ENCODE measurements around the gene ATP13A5. TPM values are rescaled to one million over a fixed set of nuclear protein-coding genes. Genes with fewer than 3 reads are reported as not detected.

ATP13A5 gene
- total RNA-seq, 1 donor from 2014 or later = not detected

DNA sequence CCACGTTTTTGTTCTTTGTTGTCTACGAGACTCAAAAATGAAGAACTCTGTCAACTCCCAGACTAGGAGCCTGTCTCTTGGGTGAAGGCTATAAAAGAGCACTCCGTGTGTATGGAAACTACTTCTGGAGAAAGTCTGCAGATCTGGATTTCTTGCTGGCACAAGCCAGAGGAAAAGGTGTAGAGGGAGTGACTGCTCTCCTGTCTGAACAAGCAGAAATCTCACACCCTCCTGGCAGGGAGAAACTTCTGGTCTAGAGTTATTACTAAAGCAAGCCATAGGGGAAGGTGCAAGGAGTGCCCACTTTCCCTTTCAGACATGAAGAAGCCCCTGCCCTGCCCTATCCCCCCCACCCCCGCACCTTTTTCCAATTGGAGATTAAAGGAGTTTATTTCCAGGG lies 128.1 kb downstream of the ATP13A5 start:
- H3K4me1 Mint-ChIP-seq (ENCODE audit: low read depth, unreplicated experiment) = peaks cover 20% of the 10 kb centered on the region
- H3K9me3 Mint-ChIP-seq (ENCODE audit: unreplicated experiment) = peaks cover 2% of the 10 kb centered on the region
- no peaks in the 10 kb centered on the region for H3K27me3 Mint-ChIP-seq (ENCODE audit: unreplicated experiment)
- H3K4me3 Mint-ChIP-seq (ENCODE audit: unreplicated experiment) = no peak overlapping the region
- peaks cover 36% of the 10 kb centered on the region for H3K36me3 Mint-ChIP-seq (ENCODE audit: unreplicated experiment)
- no peak overlapping the region for H3K27ac Mint-ChIP-seq (ENCODE audit: unreplicated experiment)
- no peak for DNase-seq
- TF ChIP-seq CTCF (IDR thresholded peaks at IDR 0.05; ENCODE audit: partially characterized antibody, unreplicated experiment) = no peak

GRCh38 chr3:193248848-193249468 lies 129.6 kb downstream of the ATP13A5 start:
- no peak for TF ChIP-seq CTCF (IDR thresholded peaks at IDR 0.05; ENCODE audit: partially characterized antibody, unreplicated experiment)
- Mint-ChIP-seq H3K4me1 (ENCODE audit: low read depth, unreplicated experiment) (peaks cover 10% of the 10 kb centered on the region), H3K27me3 (ENCODE audit: unreplicated experiment) (no peaks in the 10 kb centered on the region), H3K36me3 (ENCODE audit: unreplicated experiment) (peaks cover 36% of the 10 kb centered on the region), H3K27ac (ENCODE audit: unreplicated experiment) (no peak overlapping the region), H3K4me3 (ENCODE audit: unreplicated experiment) (no peak overlapping the region), H3K9me3 (ENCODE audit: unreplicated experiment) (peaks cover 2% of the 10 kb centered on the region)
- no peak for DNase-seq

DNA sequence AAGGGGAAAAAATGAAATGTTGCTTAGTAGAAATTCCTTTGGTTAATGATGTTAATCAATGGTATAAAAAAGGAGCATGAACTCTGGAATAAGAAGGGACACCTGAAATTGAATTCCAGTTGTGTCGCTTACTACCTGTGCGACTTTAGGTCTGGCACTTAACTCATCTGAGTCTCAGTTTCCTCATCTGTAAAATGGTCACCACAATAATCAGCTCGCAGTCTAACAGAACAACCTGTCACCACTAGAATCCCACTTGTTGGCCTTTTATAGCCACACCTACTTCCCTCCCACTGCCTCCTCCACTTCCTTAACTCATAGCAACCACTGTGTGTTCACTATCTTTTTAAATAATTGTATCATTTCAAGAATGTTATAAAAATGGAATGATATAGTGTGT lies 135.0 kb downstream of the ATP13A5 start:
- Mint-ChIP-seq H3K27me3 (ENCODE audit: unreplicated experiment) (peaks cover 9% of the 10 kb centered on the region), H3K4me1 (ENCODE audit: low read depth, unreplicated experiment) (peaks cover 38% of the 10 kb centered on the region), H3K36me3 (ENCODE audit: unreplicated experiment) (peaks cover 12% of the 10 kb centered on the region), H3K9me3 (ENCODE audit: unreplicated experiment) (peaks cover 13% of the 10 kb centered on the region), H3K27ac (ENCODE audit: unreplicated experiment) (no peak overlapping the region), H3K4me3 (ENCODE audit: unreplicated experiment) (peak overlapping the region; percentile 81)
- TF ChIP-seq CTCF (IDR thresholded peaks at IDR 0.05; ENCODE audit: partially characterized antibody, unreplicated experiment) = no peak
- DNase-seq = no peak

DNA sequence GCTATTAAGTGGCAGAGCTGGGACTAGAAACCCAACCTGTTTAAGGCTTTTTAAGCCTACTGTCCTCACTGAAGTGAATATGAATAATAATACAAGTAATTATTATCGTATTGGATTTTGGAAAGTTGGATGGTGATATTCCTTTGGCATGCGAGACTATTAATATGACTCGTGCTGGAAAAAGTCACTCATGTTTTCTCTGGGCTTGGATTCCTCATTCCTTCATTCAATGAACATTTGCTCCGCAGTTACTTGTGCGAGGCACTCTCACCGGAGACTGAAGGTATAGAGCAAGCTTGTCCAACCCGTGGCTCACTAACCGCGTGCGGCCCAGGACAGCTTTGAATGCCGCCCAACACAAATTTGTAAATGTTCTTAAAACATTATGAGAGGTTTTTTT lies 136.8 kb downstream of the ATP13A5 start:
- TF ChIP-seq CTCF (IDR thresholded peaks at IDR 0.05; ENCODE audit: partially characterized antibody, unreplicated experiment) = no peak
- Mint-ChIP-seq H3K27ac (ENCODE audit: unreplicated experiment) (peak overlapping the region; percentile 90), H3K4me1 (ENCODE audit: low read depth, unreplicated experiment) (peaks cover 47% of the 10 kb centered on the region), H3K27me3 (ENCODE audit: unreplicated experiment) (peaks cover 9% of the 10 kb centered on the region), H3K9me3 (ENCODE audit: unreplicated experiment) (peaks cover 11% of the 10 kb centered on the region), H3K36me3 (ENCODE audit: unreplicated experiment) (no peaks in the 10 kb centered on the region), H3K4me3 (ENCODE audit: unreplicated experiment) (peak overlapping the region; percentile 81)
- DNase-seq = no peak

DNA sequence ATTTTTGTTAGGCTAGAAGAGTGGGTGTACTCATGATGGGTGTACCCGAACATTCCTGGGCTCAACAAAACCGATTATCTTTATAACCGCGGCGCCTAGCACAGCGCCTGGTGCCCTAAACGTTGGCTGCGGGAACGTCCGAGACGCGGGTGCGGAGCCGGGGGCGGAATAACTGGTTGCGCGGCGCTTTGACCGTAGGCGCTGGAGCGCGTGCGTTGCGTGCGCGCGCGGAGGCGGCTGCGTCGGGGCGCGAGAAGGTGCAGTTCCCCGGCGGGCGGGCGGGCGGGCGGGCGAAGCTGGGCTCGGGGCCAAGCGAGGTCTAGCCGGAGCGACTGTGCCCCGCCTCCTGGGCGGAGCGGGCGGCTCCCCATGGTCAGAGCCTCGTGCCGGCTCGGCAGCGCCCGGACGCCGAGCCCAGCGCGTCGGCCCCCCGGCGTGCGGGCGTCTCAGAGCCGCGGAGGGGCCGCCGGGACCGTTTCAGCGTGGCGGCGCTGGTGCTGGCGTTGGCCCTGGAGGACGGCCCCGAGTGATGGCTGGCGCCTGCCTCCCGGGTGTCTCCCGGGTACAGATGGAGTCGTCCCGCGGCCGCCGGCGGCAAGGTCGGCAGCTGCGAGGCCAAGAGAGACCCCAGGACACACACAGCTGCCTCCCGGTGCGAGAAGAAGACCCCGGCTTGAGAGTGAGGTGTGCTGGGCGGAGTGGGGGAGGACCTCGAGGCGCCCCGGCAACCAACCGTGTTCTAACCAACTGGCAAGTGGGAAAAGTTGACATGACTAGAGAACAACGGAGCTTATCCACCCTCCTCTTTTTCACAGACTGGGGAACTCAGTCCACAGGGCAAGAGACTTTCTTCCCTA lies 137.5 kb downstream of the ATP13A5 start, which contains the start of gene PLAAT1:
PLAAT1 (plus strand) TSS at position 373 of the 857 bp plus-strand sequence. CDS start 14,429 bp downstream, outside the sequence.
- no peak for TF ChIP-seq CTCF (IDR thresholded peaks at IDR 0.05; ENCODE audit: partially characterized antibody, unreplicated experiment)
- Mint-ChIP-seq H3K9me3 (ENCODE audit: unreplicated experiment) (peaks cover 11% of the 10 kb centered on the region), H3K4me1 (ENCODE audit: low read depth, unreplicated experiment) (peaks cover 52% of the 10 kb centered on the region), H3K36me3 (ENCODE audit: unreplicated experiment) (no peaks in the 10 kb centered on the region), H3K27me3 (ENCODE audit: unreplicated experiment) (peaks cover 9% of the 10 kb centered on the region), H3K27ac (ENCODE audit: unreplicated experiment) (peak within 1 kb of the TSS; percentile 97), H3K4me3 (ENCODE audit: unreplicated experiment) (peak within 1 kb of the TSS; percentile 97)
- peak; percentile 82 for DNase-seq

Measured in glutamatergic neuron (in vitro differentiated cells).